Measurements from ENCODE around the gene ZC3H4. TPM values are rescaled to one million over a fixed set of nuclear protein-coding genes. Genes with fewer than 3 reads are reported as not detected.

ZC3H4 gene
- total RNA-seq, 1 experiment from 2014 or later, result 41.8 TPM

DNA sequence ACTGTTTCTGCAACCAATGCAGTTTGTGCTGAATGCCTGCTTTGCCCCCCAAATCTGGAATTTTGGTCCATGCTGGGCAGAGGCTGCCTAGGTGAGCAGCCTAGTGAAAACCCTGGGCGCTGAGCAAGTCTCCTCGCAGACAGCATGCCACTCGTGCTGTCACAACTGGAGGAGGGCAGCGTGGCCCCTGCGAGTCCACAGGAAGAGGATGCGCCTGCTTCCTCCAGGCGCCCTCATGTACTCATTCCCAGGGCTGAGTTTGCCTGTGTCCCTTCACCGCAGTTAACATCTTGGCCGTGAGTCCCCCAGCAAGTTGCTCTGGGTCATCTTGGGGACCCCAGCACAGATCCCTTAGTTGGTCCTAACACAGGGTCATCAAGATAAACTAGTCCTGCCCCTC, 39.0 kb downstream of the ZC3H4 start:
- intact Hi-C loops (cut with micrococcal nuclease), result loop anchor here (5.0 kb wide), 1 partner anchor 62 kb away; no protein-coding TSS in a partner anchor
- POLR2A ChIA-PET, result no interaction called here
- DNase-seq (ENCODE audit: unreplicated experiment), result no peak
- no TSS peak for BruUV-seq (replicated peaks)
- no peaks in the 10 kb centered on the region for H3K9me3 Mint-ChIP-seq (ENCODE audit: unreplicated experiment)
- H3K27me3 Mint-ChIP-seq (ENCODE audit: insufficient read depth, unreplicated experiment), result no peaks in the 10 kb centered on the region
- no peak overlapping the region for H3K4me3 Mint-ChIP-seq (ENCODE audit: unreplicated experiment)
- peaks cover 92% of the 10 kb centered on the region for H3K36me3 Mint-ChIP-seq (ENCODE audit: insufficient read depth, unreplicated experiment)
- CTCF ChIA-PET, result interaction anchor here (0.5 kb wide), 1 partner anchor 50 kb away, joined by 3 read pairs; no protein-coding TSS in a partner anchor
- TF ChIP-seq, protein P1, sequence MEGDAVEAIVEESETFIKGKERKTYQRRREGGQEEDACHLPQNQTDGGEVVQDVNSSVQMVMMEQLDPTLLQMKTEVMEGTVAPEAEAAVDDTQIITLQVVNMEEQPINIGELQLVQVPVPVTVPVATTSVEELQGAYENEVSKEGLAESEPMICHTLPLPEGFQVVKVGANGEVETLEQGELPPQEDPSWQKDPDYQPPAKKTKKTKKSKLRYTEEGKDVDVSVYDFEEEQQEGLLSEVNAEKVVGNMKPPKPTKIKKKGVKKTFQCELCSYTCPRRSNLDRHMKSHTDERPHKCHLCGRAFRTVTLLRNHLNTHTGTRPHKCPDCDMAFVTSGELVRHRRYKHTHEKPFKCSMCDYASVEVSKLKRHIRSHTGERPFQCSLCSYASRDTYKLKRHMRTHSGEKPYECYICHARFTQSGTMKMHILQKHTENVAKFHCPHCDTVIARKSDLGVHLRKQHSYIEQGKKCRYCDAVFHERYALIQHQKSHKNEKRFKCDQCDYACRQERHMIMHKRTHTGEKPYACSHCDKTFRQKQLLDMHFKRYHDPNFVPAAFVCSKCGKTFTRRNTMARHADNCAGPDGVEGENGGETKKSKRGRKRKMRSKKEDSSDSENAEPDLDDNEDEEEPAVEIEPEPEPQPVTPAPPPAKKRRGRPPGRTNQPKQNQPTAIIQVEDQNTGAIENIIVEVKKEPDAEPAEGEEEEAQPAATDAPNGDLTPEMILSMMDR (IDR thresholded peaks at IDR 0.05; ENCODE audit: unreplicated experiment), result no peak
- H3K27ac Mint-ChIP-seq (ENCODE audit: low read depth, unreplicated experiment), result no peak overlapping the region
- H3K4me1 Mint-ChIP-seq (ENCODE audit: insufficient read depth, unreplicated experiment), result no peaks in the 10 kb centered on the region

DNA sequence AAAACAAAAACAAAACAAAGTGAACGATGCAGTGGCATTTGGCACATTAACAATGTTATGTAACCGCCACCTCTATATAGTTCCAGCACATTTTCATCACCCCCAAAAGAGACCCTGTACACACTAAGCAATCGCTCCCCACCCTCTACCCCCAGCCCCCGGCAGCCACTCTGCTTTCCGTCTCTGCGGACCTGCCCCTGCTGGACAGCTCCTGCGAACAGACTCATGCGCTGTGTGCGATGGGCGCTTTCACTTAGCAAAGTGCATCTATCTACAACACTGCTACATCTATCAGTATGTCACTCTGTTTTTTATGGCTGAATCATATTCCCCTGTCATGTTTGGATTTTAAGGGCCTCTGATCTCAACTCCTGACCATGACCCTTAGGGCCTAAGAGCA, 40.0 kb downstream of the ZC3H4 start:
- POLR2A ChIA-PET, result interaction anchor here (0.5 kb wide), 1 partner anchor 30 kb away, joined by 3 read pairs; no protein-coding TSS in a partner anchor
- DNase-seq (ENCODE audit: unreplicated experiment), result no peak
- intact Hi-C loops (cut with micrococcal nuclease), result no loop called here
- no peaks in the 10 kb centered on the region for H3K9me3 Mint-ChIP-seq (ENCODE audit: unreplicated experiment)
- H3K27ac Mint-ChIP-seq (ENCODE audit: low read depth, unreplicated experiment), result no peak overlapping the region
- no peaks in the 10 kb centered on the region for H3K4me1 Mint-ChIP-seq (ENCODE audit: insufficient read depth, unreplicated experiment)
- H3K4me3 Mint-ChIP-seq (ENCODE audit: unreplicated experiment), result no peak overlapping the region
- CTCF ChIA-PET, result interaction anchor here (1.2 kb wide), 1 partner anchor 14 kb away, joined by 3 read pairs; no protein-coding TSS in a partner anchor
- TF ChIP-seq, protein P1 (IDR thresholded peaks at IDR 0.05; ENCODE audit: unreplicated experiment), result no peak
- no peaks in the 10 kb centered on the region for H3K27me3 Mint-ChIP-seq (ENCODE audit: insufficient read depth, unreplicated experiment)
- no TSS peak for BruUV-seq (replicated peaks)
- peaks cover 92% of the 10 kb centered on the region for H3K36me3 Mint-ChIP-seq (ENCODE audit: insufficient read depth, unreplicated experiment)

DNA sequence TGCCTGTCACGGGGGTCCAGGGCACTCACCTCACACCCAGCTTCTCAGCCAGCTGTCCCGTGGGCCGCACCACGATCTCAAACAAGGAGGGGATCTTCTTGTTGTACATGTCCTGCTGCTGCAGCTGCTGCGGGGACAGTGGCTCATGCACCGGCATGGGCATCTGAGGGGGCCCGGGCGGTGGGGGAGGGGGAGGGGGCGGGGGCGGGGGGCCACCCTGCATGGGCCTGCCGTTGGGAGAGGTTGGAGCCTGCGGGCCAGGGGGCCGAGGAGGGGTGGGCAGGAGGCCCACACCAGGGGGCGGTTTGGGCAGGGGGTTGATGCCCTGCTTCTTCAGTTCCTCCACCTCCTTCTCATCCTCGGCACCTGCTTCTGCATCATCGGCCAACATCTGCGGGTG, 41.3 kb downstream of the ZC3H4 start:
- Mint-ChIP-seq H3K4me3 (ENCODE audit: unreplicated experiment) (no peak overlapping the region), H3K27me3 (ENCODE audit: insufficient read depth, unreplicated experiment) (no peaks in the 10 kb centered on the region), H3K36me3 (ENCODE audit: insufficient read depth, unreplicated experiment) (peaks cover 92% of the 10 kb centered on the region), H3K9me3 (ENCODE audit: unreplicated experiment) (no peaks in the 10 kb centered on the region), H3K4me1 (ENCODE audit: insufficient read depth, unreplicated experiment) (no peaks in the 10 kb centered on the region), H3K27ac (ENCODE audit: low read depth, unreplicated experiment) (no peak overlapping the region)
- TF ChIP-seq, protein P1 (IDR thresholded peaks at IDR 0.05; ENCODE audit: unreplicated experiment), result no peak
- CTCF ChIA-PET, result interaction anchor here (0.6 kb wide), 1 partner anchor 52 kb away, joined by 3 read pairs; no protein-coding TSS in a partner anchor
- DNase-seq (ENCODE audit: unreplicated experiment), result no peak
- no TSS peak for BruUV-seq (replicated peaks)
- intact Hi-C loops (cut with micrococcal nuclease), result no loop called here
- POLR2A ChIA-PET, result no interaction called here

DNA sequence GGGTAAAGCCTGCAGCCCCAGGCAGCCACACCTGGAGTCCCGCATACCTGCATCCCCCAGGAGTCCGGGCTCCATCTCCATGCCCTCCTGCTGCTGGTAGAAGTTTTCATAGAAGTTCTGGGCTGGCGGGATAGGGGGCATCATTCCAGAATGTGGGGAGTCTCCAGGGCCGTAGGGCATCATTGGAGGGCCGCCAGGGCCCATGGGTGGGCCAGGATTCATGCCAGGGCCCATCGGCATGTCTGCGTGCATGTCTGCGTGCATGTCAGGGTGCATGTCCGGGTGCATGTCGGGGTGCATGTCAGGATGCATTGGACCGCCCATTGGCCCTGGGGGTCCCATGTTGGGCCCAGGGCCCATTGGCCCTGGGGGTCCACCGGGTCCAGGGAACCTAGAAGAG, 41.8 kb downstream of the ZC3H4 start:
- H3K4me1 Mint-ChIP-seq (ENCODE audit: insufficient read depth, unreplicated experiment), result no peaks in the 10 kb centered on the region
- intact Hi-C loops (cut with micrococcal nuclease), result no loop called here
- H3K4me3 Mint-ChIP-seq (ENCODE audit: unreplicated experiment), result no peak overlapping the region
- H3K27ac Mint-ChIP-seq (ENCODE audit: low read depth, unreplicated experiment), result no peak overlapping the region
- TF ChIP-seq, protein P1 (IDR thresholded peaks at IDR 0.05; ENCODE audit: unreplicated experiment), result no peak
- H3K27me3 Mint-ChIP-seq (ENCODE audit: insufficient read depth, unreplicated experiment), result no peaks in the 10 kb centered on the region
- CTCF ChIA-PET, result no interaction called here
- BruUV-seq (replicated peaks), result no TSS peak
- H3K36me3 Mint-ChIP-seq (ENCODE audit: insufficient read depth, unreplicated experiment), result peaks cover 92% of the 10 kb centered on the region
- H3K9me3 Mint-ChIP-seq (ENCODE audit: unreplicated experiment), result no peaks in the 10 kb centered on the region
- no peak for DNase-seq (ENCODE audit: unreplicated experiment)
- POLR2A ChIA-PET, result no interaction called here

All from MCF 10A (cell line).